ENCODE data around the gene SERINC3. TPM values are rescaled to one million over a fixed set of nuclear protein-coding genes. Genes with fewer than 3 reads are reported as not detected.

Gene SERINC3
- total and polyA plus RNA-seq, 2 donors, result 34.8 to 51.2 TPM

GRCh38 chr20:44470327-44470726 is 51.5 kb downstream of the SERINC3 start:
- WGBS, result 88% methylated on average over 5 of the region's 5 CpGs
- Histone ChIP-seq H3K27me3 (ENCODE audit: control insufficient read depth in 2 of 2, insufficient read depth in 1 of 2, low read length in 1 of 2) (peaks cover 0 to 7% of the 10 kb centered on the region in 2 donors), H3K4me3 (ENCODE audit: low read length in 2 of 2) (no peak overlapping the region), H3K36me3 (ENCODE audit: control insufficient read depth in 2 of 2, insufficient read depth in 2 of 2, low read length in 1 of 2) (no peaks in the 10 kb centered on the region), H3K9me3 (ENCODE audit: control insufficient read depth in 2 of 2, insufficient read depth in 1 of 2, low read length in 1 of 2) (no peaks in the 10 kb centered on the region), H3K27ac (ENCODE audit: low read depth in 1 of 2, low read length in 1 of 2) (no peak overlapping the region), H3K4me1 (ENCODE audit: control insufficient read depth in 2 of 2, insufficient read depth in 2 of 2, low read length in 2 of 2) (peaks cover 2% of the 10 kb centered on the region in 2 donors)
- DNase-seq (ENCODE audit: low read depth in 6 of 9, low spot score in 9 of 9), result no peak

- Histone ChIP-seq H3K27me3 (ENCODE audit: control insufficient read depth in 2 of 2, insufficient read depth in 1 of 2, low read length in 1 of 2) (peaks cover 0 to 7% of the 10 kb centered on the region in 2 donors), H3K4me1 (ENCODE audit: control insufficient read depth in 2 of 2, insufficient read depth in 2 of 2, low read length in 2 of 2) (no peaks in the 10 kb centered on the region), H3K9me3 (ENCODE audit: control insufficient read depth in 2 of 2, insufficient read depth in 1 of 2, low read length in 1 of 2) (no peaks in the 10 kb centered on the region), H3K36me3 (ENCODE audit: control insufficient read depth in 2 of 2, insufficient read depth in 2 of 2, low read length in 1 of 2) (no peaks in the 10 kb centered on the region), H3K27ac (ENCODE audit: low read depth in 1 of 2, low read length in 1 of 2) (no peak overlapping the region), H3K4me3 (ENCODE audit: low read length in 2 of 2) (no peak overlapping the region)
- WGBS, result 97% methylated on average over 8 of the region's 8 CpGs
- DNase-seq (ENCODE audit: low read depth in 6 of 9, low spot score in 9 of 9), result no peak
These were observed 53.7 kb downstream of the SERINC3 start for GRCh38 chr20:44468044-44468782.

DNA sequence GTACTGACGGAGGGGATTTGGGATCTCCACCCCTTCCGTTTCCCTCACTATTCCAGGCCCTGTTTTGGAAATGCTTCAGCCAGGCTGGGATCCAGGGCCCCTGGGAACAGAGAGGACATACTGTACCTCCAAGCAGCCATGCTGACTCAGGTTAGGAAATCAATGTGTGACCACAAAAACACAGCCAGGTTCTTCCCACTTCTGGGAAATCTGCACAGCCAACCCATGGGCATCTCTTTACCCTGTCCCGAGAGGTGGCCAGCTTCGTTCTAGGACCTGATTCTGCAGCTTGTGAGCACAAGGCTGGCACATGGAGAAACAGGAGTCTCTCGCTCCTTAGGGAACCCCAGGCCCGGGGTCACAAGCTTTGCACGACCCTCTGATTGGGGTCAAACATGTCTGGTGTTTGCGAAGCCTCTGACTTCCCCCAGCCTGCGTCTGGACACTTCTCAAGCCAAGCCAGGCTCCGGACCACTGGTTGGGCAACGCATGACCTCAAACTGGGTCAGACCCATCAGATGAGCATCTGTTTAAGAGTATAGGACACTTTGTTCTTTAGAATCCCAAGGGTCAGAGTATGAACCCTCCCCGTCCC is 54.5 kb downstream of the SERINC3 start:
- Histone ChIP-seq H3K4me3 (ENCODE audit: low read length in 2 of 2) (no peak overlapping the region), H3K36me3 (ENCODE audit: control insufficient read depth in 2 of 2, insufficient read depth in 2 of 2, low read length in 1 of 2) (no peaks in the 10 kb centered on the region), H3K27me3 (ENCODE audit: control insufficient read depth in 2 of 2, insufficient read depth in 1 of 2, low read length in 1 of 2) (peaks cover 0 to 7% of the 10 kb centered on the region in 2 donors), H3K4me1 (ENCODE audit: control insufficient read depth in 2 of 2, insufficient read depth in 2 of 2, low read length in 2 of 2) (no peaks in the 10 kb centered on the region), H3K27ac (ENCODE audit: low read depth in 1 of 2, low read length in 1 of 2) (no peak overlapping the region), H3K9me3 (ENCODE audit: control insufficient read depth in 2 of 2, insufficient read depth in 1 of 2, low read length in 1 of 2) (no peaks in the 10 kb centered on the region)
- 92% methylated on average over 12 of the region's 12 CpGs for WGBS
- no peak for DNase-seq (ENCODE audit: low read depth in 6 of 9, low spot score in 9 of 9)

- Histone ChIP-seq H3K4me3 (ENCODE audit: low read length in 2 of 2) (no peak overlapping the region), H3K9me3 (ENCODE audit: control insufficient read depth in 2 of 2, insufficient read depth in 1 of 2, low read length in 1 of 2) (no peaks in the 10 kb centered on the region), H3K4me1 (ENCODE audit: control insufficient read depth in 2 of 2, insufficient read depth in 2 of 2, low read length in 2 of 2) (no peaks in the 10 kb centered on the region), H3K27me3 (ENCODE audit: control insufficient read depth in 2 of 2, insufficient read depth in 1 of 2, low read length in 1 of 2) (peaks cover 0 to 7% of the 10 kb centered on the region in 2 donors), H3K36me3 (ENCODE audit: control insufficient read depth in 2 of 2, insufficient read depth in 2 of 2, low read length in 1 of 2) (no peaks in the 10 kb centered on the region), H3K27ac (ENCODE audit: low read depth in 1 of 2, low read length in 1 of 2) (no peak overlapping the region)
- 85% methylated on average over 3 of the region's 3 CpGs for WGBS
- no peak for DNase-seq (ENCODE audit: low read depth in 6 of 9, low spot score in 9 of 9)
These were observed 56.8 kb downstream of the SERINC3 start for GRCh38 chr20:44465001-44465560.

- Histone ChIP-seq H3K36me3 (ENCODE audit: control insufficient read depth in 2 of 2, insufficient read depth in 2 of 2, low read length in 1 of 2) (no peaks in the 10 kb centered on the region), H3K4me3 (ENCODE audit: low read length in 2 of 2) (no peak overlapping the region), H3K9me3 (ENCODE audit: control insufficient read depth in 2 of 2, insufficient read depth in 1 of 2, low read length in 1 of 2) (no peaks in the 10 kb centered on the region), H3K27me3 (ENCODE audit: control insufficient read depth in 2 of 2, insufficient read depth in 1 of 2, low read length in 1 of 2) (peaks cover 0 to 7% of the 10 kb centered on the region in 2 donors), H3K27ac (ENCODE audit: low read depth in 1 of 2, low read length in 1 of 2) (no peak overlapping the region), H3K4me1 (ENCODE audit: control insufficient read depth in 2 of 2, insufficient read depth in 2 of 2, low read length in 2 of 2) (no peaks in the 10 kb centered on the region)
- DNase-seq (ENCODE audit: low read depth in 6 of 9, low spot score in 9 of 9), result no peak
- 92% methylated on average over 3 of the region's 3 CpGs for WGBS
These were observed 57.4 kb downstream of the SERINC3 start for GRCh38 chr20:44464514-44464913.

- 91% methylated on average over 5 of the region's 5 CpGs for WGBS
- Histone ChIP-seq H3K27me3 (ENCODE audit: control insufficient read depth in 2 of 2, insufficient read depth in 1 of 2, low read length in 1 of 2) (peaks cover 0 to 7% of the 10 kb centered on the region in 2 donors), H3K36me3 (ENCODE audit: control insufficient read depth in 2 of 2, insufficient read depth in 2 of 2, low read length in 1 of 2) (no peaks in the 10 kb centered on the region), H3K4me3 (ENCODE audit: low read length in 2 of 2) (no peak overlapping the region), H3K4me1 (ENCODE audit: control insufficient read depth in 2 of 2, insufficient read depth in 2 of 2, low read length in 2 of 2) (no peaks in the 10 kb centered on the region), H3K9me3 (ENCODE audit: control insufficient read depth in 2 of 2, insufficient read depth in 1 of 2, low read length in 1 of 2) (no peaks in the 10 kb centered on the region), H3K27ac (ENCODE audit: low read depth in 1 of 2, low read length in 1 of 2) (no peak overlapping the region)
- DNase-seq (ENCODE audit: low read depth in 6 of 9, low spot score in 9 of 9), result no peak
These were observed 58.4 kb downstream of the SERINC3 start for GRCh38 chr20:44463466-44463865.

DNA sequence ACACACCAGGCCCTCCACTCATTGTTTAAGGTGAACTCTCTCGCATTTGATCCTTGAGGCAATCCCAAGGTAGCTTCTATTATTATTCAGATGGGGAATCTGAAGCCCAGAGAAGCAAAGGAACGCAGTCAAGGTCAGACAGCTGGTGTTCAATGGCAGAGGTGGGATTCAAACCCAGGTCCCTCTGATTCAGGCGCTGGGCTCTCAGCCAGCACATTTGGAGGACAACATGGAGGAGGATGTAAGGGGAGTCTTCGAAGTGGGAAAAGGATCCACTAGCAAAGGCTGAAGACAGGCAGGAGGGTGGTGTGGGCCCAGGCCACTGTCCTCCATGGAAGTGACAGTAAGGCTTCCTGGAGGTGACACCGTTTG is 60.1 kb downstream of the SERINC3 start:
- DNase-seq (ENCODE audit: low read depth in 6 of 9, low spot score in 9 of 9), result no peak
- Histone ChIP-seq H3K4me1 (ENCODE audit: control insufficient read depth in 2 of 2, insufficient read depth in 2 of 2, low read length in 2 of 2) (no peaks in the 10 kb centered on the region), H3K27me3 (ENCODE audit: control insufficient read depth in 2 of 2, insufficient read depth in 1 of 2, low read length in 1 of 2) (peaks cover 0 to 3% of the 10 kb centered on the region in 2 donors), H3K36me3 (ENCODE audit: control insufficient read depth in 2 of 2, insufficient read depth in 2 of 2, low read length in 1 of 2) (no peaks in the 10 kb centered on the region), H3K4me3 (ENCODE audit: low read length in 2 of 2) (no peak overlapping the region), H3K27ac (ENCODE audit: low read depth in 1 of 2, low read length in 1 of 2) (no peak overlapping the region), H3K9me3 (ENCODE audit: control insufficient read depth in 2 of 2, insufficient read depth in 1 of 2, low read length in 1 of 2) (no peaks in the 10 kb centered on the region)
- WGBS, result 90% methylated on average over 5 of the region's 5 CpGs

GRCh38 chr20:44461142-44461802 is 60.6 kb downstream of the SERINC3 start:
- Histone ChIP-seq H3K36me3 (ENCODE audit: control insufficient read depth in 2 of 2, insufficient read depth in 2 of 2, low read length in 1 of 2) (no peaks in the 10 kb centered on the region), H3K27me3 (ENCODE audit: control insufficient read depth in 2 of 2, insufficient read depth in 1 of 2, low read length in 1 of 2) (peaks cover 0 to 3% of the 10 kb centered on the region in 2 donors), H3K4me1 (ENCODE audit: control insufficient read depth in 2 of 2, insufficient read depth in 2 of 2, low read length in 2 of 2) (no peaks in the 10 kb centered on the region), H3K4me3 (ENCODE audit: low read length in 2 of 2) (no peak overlapping the region), H3K27ac (ENCODE audit: low read depth in 1 of 2, low read length in 1 of 2) (no peak overlapping the region), H3K9me3 (ENCODE audit: control insufficient read depth in 2 of 2, insufficient read depth in 1 of 2, low read length in 1 of 2) (no peaks in the 10 kb centered on the region)
- WGBS, result 90% methylated on average over 6 of the region's 6 CpGs
- no peak for DNase-seq (ENCODE audit: low read depth in 6 of 9, low spot score in 9 of 9)

GRCh38 chr20:44460795-44461141 is 61.1 kb downstream of the SERINC3 start:
- no peak overlapping the region for H3K4me3 ChIP-seq (ENCODE audit: low read length in 2 of 2)
- H3K36me3 ChIP-seq (ENCODE audit: control insufficient read depth in 2 of 2, insufficient read depth in 2 of 2, low read length in 1 of 2), result no peaks in the 10 kb centered on the region
- H3K9me3 ChIP-seq (ENCODE audit: control insufficient read depth in 2 of 2, insufficient read depth in 1 of 2, low read length in 1 of 2), result no peaks in the 10 kb centered on the region
- no peak overlapping the region for H3K27ac ChIP-seq (ENCODE audit: low read depth in 1 of 2, low read length in 1 of 2)
- H3K4me1 ChIP-seq (ENCODE audit: control insufficient read depth in 2 of 2, insufficient read depth in 2 of 2, low read length in 2 of 2), result no peaks in the 10 kb centered on the region
- 14% methylated on average over 3 of the region's 3 CpGs for WGBS
- peak in 2 of 9 donors; percentile 12 to 31 for DNase-seq (ENCODE audit: low read depth in 6 of 9, low spot score in 9 of 9)
- H3K27me3 ChIP-seq (ENCODE audit: control insufficient read depth in 2 of 2, insufficient read depth in 1 of 2, low read length in 1 of 2), result peaks cover 0 to 2% of the 10 kb centered on the region in 2 donors

Measured in thymus (tissue), 11 donors.